Right lobe of liver (tissue), 6 donors: ENCODE results near the gene KNTC1. TPM values are rescaled to one million over a fixed set of nuclear protein-coding genes. Genes with fewer than 3 reads are reported as not detected.
"Not testable (repeated sequence)": the region's sequence is repeated elsewhere in the genome, so short reads cannot be mapped to it uniquely, and the experiment has no call there.

Source experiments
- ATAC-seq, 4 donors: fragments of 200-7000 bp; cut with Tn5 transposase; one replicate each; pipeline ENCODE4 v1.9.1; 2020; ENCODE audit warnings: mild to moderate bottlenecking in 4 of 4, moderate library complexity in 4 of 4
- DNase-seq, 3 donors: peaks; one replicate each; pipeline ENCODE4 v3.0.0-alpha.2; 2020
- H3K27ac ChIP-seq, 3 donors: fragments of 200-600 bp; one replicate each; pipeline ENCODE4 v1.8.0; 2022
- H3K27me3 ChIP-seq, 2 donors: fragments of 200-600 bp; one replicate each; pipeline ENCODE4 v1.8.0; 2022
- H3K36me3 ChIP-seq, 4 donors: fragments of 200-600 bp; sonication (generic) in 1 of 4; one replicate each; pipeline versions ENCODE4 v1.5.1 to v1.8.0; 2017 to 2022; ENCODE audit warnings: control low read depth in 1 of 4
- H3K4me1 ChIP-seq, 4 donors: fragments of 200-600 bp; sonication (generic) in 1 of 4; one replicate each; pipeline versions ENCODE4 v1.5.1 to v1.8.0; 2017 to 2022; ENCODE audit warnings: control low read depth in 1 of 4
- H3K4me3 ChIP-seq, 3 donors: fragments of 200-600 bp; one replicate each; pipeline ENCODE4 v1.8.0; 2022
- H3K9me3 ChIP-seq, 4 donors: fragments of 200-600 bp; sonication (generic) in 1 of 4; one replicate each; pipeline versions ENCODE4 v1.5.1 to v1.8.0; 2017 to 2022; ENCODE audit warnings: control low read depth in 1 of 4
- POLR2A ChIP-seq: fragments of 450-650 bp; IDR thresholded peaks from one replicate; pipeline ENCODE4 v1.6.1; 2017; ENCODE audit warnings: antibody characterized with exemption, mild to moderate bottlenecking
- WGBS: methylation state at CpG from one replicate; pipeline ENCODE4 v1.1.6; 2018; ENCODE audit warnings: low coverage, low lambda C conversion rate; ENCODE audit not compliant: insufficient coverage; ENCODE audit errors: missing lambda C conversion rate; 5-methylcytosine and 5-hydroxymethylcytosine counted together
- intact Hi-C, 2 donors: fragments of 100-400 bp; cut with DNase I; formaldehyde crosslinking; loops; one replicate each; pipeline versions ENCODE4 v1.11.2 to v1.14.1; 2022
- total RNA-seq, 6 experiments: library from RNA; depleted of rRNA in 2 of 6; stranded (reverse); fragments of >200 nt in 2 of 6; fragmentation: NEBNext Ultra II Directional in 3 of 6; extraction: Animal tissue kit (Norgen Biotek cat#: 25700) in 3 of 6; gene quantifications; one replicate each; pipeline versions ENCODE4 v1.1.0 to v1.2.4, GENCODE V29; 2016 to 2023
- TF ChIP-seq, protein P1 (sequence below), 4 donors: fragments of 200-600 bp in 3 of 4; fragments of 450-650 bp in 1 of 4; IDR thresholded peaks; one replicate each; pipeline versions ENCODE4 v1.5.1 to v1.8.0; 2016 to 2022; ENCODE audit warnings: antibody characterized with exemption in 4 of 4, mild to moderate bottlenecking in 2 of 4
- donor health status: DM: no; HTN: yes; CAD: no.
- donor health status: DM: no; HTN: no; CAD: no.
- donor health status: DM: no; HTN: no; CAD: no.
- donor health status: DM: no; HTN: yes; CAD: no.
- donor health status: DM: no; HTN: yes; CAD: no.

Gene KNTC1
- total RNA-seq, 6 experiments from 2014 or later, result 2.1 to 10.7 (median 3.5) TPM

DNA sequence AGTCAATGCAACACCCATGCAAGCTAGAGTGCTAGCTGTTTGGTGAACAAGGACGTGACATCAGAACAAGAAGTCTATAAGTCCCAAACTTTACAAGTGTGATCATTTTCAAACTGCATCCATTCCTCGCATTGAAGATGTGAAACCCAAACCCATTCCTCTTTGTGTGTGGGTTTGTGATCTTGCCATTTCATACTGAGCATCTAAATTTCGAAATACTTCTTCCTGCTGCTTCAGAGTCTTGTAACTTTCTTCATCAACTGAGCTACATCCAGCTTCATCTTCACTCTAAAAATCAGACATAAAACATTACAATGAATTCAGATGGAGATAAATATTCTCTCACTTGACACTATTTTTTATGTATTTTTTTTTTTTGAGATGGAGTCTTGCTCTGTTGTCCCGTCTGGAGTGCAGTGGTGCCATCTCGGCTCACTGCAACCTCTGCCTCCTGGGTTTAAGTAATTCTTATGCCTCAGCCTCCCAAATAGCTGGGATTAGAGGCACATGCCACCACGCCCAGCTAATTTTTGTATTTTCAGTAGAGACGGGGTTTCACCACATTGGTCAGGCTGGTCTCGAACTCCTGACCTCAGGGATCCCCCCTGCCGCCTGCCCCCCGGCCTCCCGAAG, 21.5 kb upstream of the KNTC1 start:
- Histone ChIP-seq H3K36me3 (peaks cover 23 to 76% (median 48%) of the 10 kb centered on the region in 4 donors), H3K4me3 (no peak overlapping the region), H3K9me3 (no peaks in the 10 kb centered on the region), H3K27me3 (no peaks in the 10 kb centered on the region), H3K27ac (no peak overlapping the region), H3K4me1 (peaks cover 0 to 3% (median 0%) of the 10 kb centered on the region in 4 donors)
- intact Hi-C loops, result no loop called here
- no peak for DNase-seq
- no peak for TF ChIP-seq POLR2A
- TF ChIP-seq, protein P1, sequence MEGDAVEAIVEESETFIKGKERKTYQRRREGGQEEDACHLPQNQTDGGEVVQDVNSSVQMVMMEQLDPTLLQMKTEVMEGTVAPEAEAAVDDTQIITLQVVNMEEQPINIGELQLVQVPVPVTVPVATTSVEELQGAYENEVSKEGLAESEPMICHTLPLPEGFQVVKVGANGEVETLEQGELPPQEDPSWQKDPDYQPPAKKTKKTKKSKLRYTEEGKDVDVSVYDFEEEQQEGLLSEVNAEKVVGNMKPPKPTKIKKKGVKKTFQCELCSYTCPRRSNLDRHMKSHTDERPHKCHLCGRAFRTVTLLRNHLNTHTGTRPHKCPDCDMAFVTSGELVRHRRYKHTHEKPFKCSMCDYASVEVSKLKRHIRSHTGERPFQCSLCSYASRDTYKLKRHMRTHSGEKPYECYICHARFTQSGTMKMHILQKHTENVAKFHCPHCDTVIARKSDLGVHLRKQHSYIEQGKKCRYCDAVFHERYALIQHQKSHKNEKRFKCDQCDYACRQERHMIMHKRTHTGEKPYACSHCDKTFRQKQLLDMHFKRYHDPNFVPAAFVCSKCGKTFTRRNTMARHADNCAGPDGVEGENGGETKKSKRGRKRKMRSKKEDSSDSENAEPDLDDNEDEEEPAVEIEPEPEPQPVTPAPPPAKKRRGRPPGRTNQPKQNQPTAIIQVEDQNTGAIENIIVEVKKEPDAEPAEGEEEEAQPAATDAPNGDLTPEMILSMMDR (IDR thresholded peaks at IDR 0.05), result no peak
- WGBS, result 77% methylated on average over 5 of the region's 11 CpGs
- no peak for ATAC-seq

DNA sequence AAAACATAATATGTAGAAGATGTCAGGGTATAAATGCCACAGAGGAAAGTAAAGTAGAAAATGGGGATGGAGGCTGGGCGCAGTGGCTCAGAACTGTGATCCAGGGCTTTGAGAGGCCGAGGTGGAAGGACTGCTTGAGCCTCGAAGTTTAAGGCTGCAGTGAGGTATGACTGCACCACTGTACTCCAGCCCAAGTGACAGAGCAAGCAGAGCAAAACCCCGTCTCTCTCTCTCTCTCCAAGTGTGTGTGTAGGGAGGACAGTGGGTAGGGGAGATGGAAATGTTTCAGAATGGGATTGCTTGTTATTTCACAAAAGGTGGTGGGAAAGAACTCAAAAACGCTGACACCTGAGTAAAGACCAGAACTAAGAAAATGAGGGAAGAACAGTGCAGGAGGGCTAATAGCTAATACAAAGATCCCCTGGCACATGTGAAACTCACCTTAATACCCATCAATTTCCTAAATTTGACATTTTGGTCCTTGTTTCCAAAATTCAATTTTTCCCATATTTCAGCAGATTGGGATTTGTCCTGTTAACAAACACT, 20.6 kb upstream of the KNTC1 start:
- TF ChIP-seq, protein P1 (IDR thresholded peaks at IDR 0.05), result no peak
- Histone ChIP-seq H3K4me3 (no peak overlapping the region), H3K9me3 (no peaks in the 10 kb centered on the region), H3K36me3 (peaks cover 30 to 85% (median 56%) of the 10 kb centered on the region in 4 donors), H3K4me1 (no peaks in the 10 kb centered on the region), H3K27ac (no peak overlapping the region), H3K27me3 (no peaks in the 10 kb centered on the region)
- 89% methylated on average over 2 of the region's 5 CpGs for WGBS
- ATAC-seq (no peak), DNase-seq (no peak)
- intact Hi-C loops, result no loop called here

DNA sequence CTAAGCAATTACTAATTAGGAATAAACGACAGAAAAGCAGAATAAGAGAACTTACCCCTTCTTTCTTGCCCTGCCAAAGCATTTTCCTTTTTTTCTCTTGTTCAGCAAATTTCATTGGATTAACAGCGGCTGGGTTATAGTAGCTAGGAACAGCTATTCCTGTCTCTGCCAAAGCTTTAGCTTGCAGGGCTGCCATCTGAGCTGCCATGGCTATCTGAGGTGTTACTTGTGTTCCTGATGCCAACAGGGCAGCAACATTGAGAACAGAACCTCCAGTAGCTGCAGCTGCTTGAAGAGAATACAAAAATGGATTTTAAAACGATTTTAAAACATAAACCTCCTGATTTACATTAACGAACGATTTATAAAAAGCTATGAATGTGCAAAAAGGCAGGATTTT, 18.9 kb upstream of the KNTC1 start:
- no peak for ATAC-seq
- TF ChIP-seq, protein P1 (IDR thresholded peaks at IDR 0.05), result no peak
- H3K4me1 ChIP-seq, result no peaks in the 10 kb centered on the region
- intact Hi-C loops, result no loop called here
- peaks cover 36 to 99% (median 64%) of the 10 kb centered on the region in 4 donors for H3K36me3 ChIP-seq
- DNase-seq, result no peak
- no peaks in the 10 kb centered on the region for H3K9me3 ChIP-seq
- 76% methylated on average over 5 of the region's 5 CpGs for WGBS
- no peak overlapping the region for H3K27ac ChIP-seq
- H3K27me3 ChIP-seq, result no peaks in the 10 kb centered on the region
- H3K4me3 ChIP-seq, result no peak overlapping the region

DNA sequence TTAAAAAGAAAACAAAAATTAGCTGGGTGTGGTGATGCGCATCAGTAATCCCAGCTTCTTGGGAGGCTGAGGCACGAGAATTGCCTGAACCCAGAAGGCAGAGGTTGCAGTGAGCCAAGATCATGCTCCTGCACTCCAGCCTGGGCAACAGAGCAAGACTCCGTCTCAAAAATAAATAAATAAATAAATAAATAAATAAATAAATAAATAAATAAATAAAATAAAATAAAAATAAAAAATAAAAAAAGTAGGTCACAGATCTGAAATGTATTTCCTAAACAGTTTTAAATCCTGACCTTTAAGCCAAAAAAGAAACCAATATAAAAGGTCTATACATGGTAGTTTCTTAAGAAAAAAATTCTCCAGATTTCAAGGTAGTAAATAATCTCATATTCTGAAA, 14.0 kb upstream of the KNTC1 start:
- H3K27ac ChIP-seq, H3K4me3 ChIP-seq, H3K27me3 ChIP-seq, ATAC-seq, intact Hi-C loops, DNase-seq, H3K4me1 ChIP-seq, H3K9me3 ChIP-seq: not testable (repeated sequence)
- peaks cover 35 to 99% (median 73%) of the 10 kb centered on the region in 4 donors for H3K36me3 ChIP-seq
- WGBS, result 80% methylated on average over 1 of the region's 3 CpGs

DNA sequence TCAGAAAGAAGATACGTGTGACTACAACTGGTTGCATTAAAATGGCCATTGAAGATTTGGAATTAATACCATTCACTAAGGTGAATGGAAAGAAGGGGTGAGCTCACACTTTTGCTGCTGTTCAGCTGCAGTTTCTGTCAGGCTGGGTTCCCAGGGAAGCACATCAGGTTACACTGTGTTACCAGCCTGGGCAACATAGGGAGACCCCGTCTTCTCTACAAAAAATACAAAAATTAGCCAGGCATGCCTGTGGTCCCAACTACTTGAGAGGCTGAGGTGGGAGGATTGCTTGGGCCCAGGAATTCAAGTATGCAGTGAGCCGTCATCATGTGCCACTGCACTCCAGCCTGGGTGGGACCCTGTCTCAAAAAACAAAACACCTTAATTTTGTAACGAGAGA, 13.4 kb upstream of the KNTC1 start:
- no peak for ATAC-seq
- Histone ChIP-seq H3K4me1 (no peaks in the 10 kb centered on the region), H3K36me3 (peaks cover 36 to 99% (median 75%) of the 10 kb centered on the region in 4 donors), H3K9me3 (no peaks in the 10 kb centered on the region), H3K4me3 (no peak overlapping the region), H3K27me3 (no peaks in the 10 kb centered on the region), H3K27ac (no peak overlapping the region)
- no peak for DNase-seq
- intact Hi-C loops, result no loop called here
- 85% methylated on average over 4 of the region's 4 CpGs for WGBS
- no peak for TF ChIP-seq POLR2A
- TF ChIP-seq, protein P1 (IDR thresholded peaks at IDR 0.05), result no peak
